Astrocyte (in vitro differentiated cells and primary cell): ENCODE results near the gene GPR139. TPM values are rescaled to one million over a fixed set of nuclear protein-coding genes. Genes with fewer than 3 reads are reported as not detected.

ENCODE experiments used
- DNase-seq: peaks from one replicate; pipeline ENCODE4 v3.0.0-alpha.2; 2010; ENCODE audit warnings: low read depth
- FAIRE-seq: peaks from 2 replicates; lab custom pipeline; 2011; peaks lifted over from hg19 to GRCh38; lab: Jason Lieb, UNC
- H2AFZ ChIP-seq: 2 replicates; pipeline ENCODE4 v1.6.0; 2012; ENCODE audit warnings: low read depth, low read length, inconsistent platforms
- H3K27ac ChIP-seq: 2 replicates; pipeline ENCODE4 v1.5.1; 2011; ENCODE audit warnings: low read depth, low read length, inconsistent platforms
- H3K27me3 ChIP-seq: 2 replicates; pipeline ENCODE4 v1.6.0; 2011; ENCODE audit warnings: low read length, inconsistent platforms; ENCODE audit not compliant: insufficient read depth
- H3K36me3 ChIP-seq: 2 replicates; pipeline ENCODE4 v1.5.1; 2011; ENCODE audit warnings: low read length, inconsistent platforms; ENCODE audit not compliant: insufficient read depth
- H3K4me1 ChIP-seq: 2 replicates; pipeline ENCODE4 v1.5.1; 2011; ENCODE audit warnings: low read length, inconsistent platforms; ENCODE audit not compliant: insufficient read depth
- H3K4me2 ChIP-seq: 2 replicates; pipeline ENCODE4 v1.6.0; 2012; ENCODE audit warnings: low read length, inconsistent platforms
- H3K4me3 ChIP-seq: 2 replicates; pipeline ENCODE4 v1.5.1; 2011; ENCODE audit warnings: low read depth, mild to moderate bottlenecking, low read length, inconsistent platforms; ENCODE audit not compliant: insufficient read depth
- H3K79me2 ChIP-seq: 2 replicates; pipeline ENCODE4 v1.6.0; 2012; ENCODE audit warnings: mild to moderate bottlenecking, low read length, inconsistent platforms; ENCODE audit not compliant: insufficient read depth
- H3K9ac ChIP-seq: 2 replicates; pipeline ENCODE4 v1.6.0; 2012; ENCODE audit warnings: mild to moderate bottlenecking, low read length, inconsistent platforms
- H3K9me3 ChIP-seq: 2 replicates; pipeline ENCODE4 v1.5.1; 2012; ENCODE audit warnings: low read depth, mild to moderate bottlenecking, low read length, inconsistent platforms; ENCODE audit not compliant: insufficient read depth
- H4K20me1 ChIP-seq: 2 replicates; pipeline ENCODE4 v1.6.0; 2012; ENCODE audit warnings: low read length, inconsistent platforms; ENCODE audit not compliant: insufficient read depth
- H3K27ac Mint-ChIP-seq: one replicate; pipeline ENCODE4 v1.8.0; 2021; ENCODE audit warnings: mild to moderate bottlenecking, mixed read lengths; ENCODE audit not compliant: unreplicated experiment
- H3K27me3 Mint-ChIP-seq: one replicate; pipeline ENCODE4 v1.8.0; 2021; ENCODE audit warnings: low read depth, mixed read lengths; ENCODE audit not compliant: unreplicated experiment
- H3K36me3 Mint-ChIP-seq: one replicate; pipeline ENCODE4 v1.8.0; 2021; ENCODE audit warnings: low read depth, mixed read lengths; ENCODE audit not compliant: unreplicated experiment
- H3K4me1 Mint-ChIP-seq: one replicate; pipeline ENCODE4 v1.8.0; 2021; ENCODE audit warnings: low read depth, mixed read lengths; ENCODE audit not compliant: unreplicated experiment
- H3K4me3 Mint-ChIP-seq: one replicate; pipeline ENCODE4 v1.8.0; 2021; ENCODE audit warnings: mild to moderate bottlenecking, moderate library complexity, mixed read lengths; ENCODE audit not compliant: unreplicated experiment
- H3K9me3 Mint-ChIP-seq: one replicate; pipeline ENCODE4 v1.8.0; 2021; ENCODE audit warnings: mild to moderate bottlenecking, mixed read lengths; ENCODE audit not compliant: unreplicated experiment
- CTCF ChIP-seq: IDR thresholded peaks from 2 replicates; pipeline ENCODE4 v1.5.1; 2011; ENCODE audit warnings: low read depth, mild to moderate bottlenecking, inconsistent platforms, low read length, moderate library complexity; ENCODE audit not compliant: insufficient read depth
- EZH2 ChIP-seq: IDR thresholded peaks from 2 replicates; pipeline ENCODE4 v1.6.1; 2012; ENCODE audit warnings: mild to moderate bottlenecking, low read length, inconsistent platforms; ENCODE audit not compliant: insufficient read depth
- total RNA-seq: library from RNA; stranded (reverse); gene quantifications from 2 replicates; pipeline ENCODE4 v1.2.1, GENCODE V29; 2021

Gene GPR139
- total RNA-seq, 1 donor from 2014 or later, result not detected

GRCh38 chr16:20029611-20030010, 44.1 kb downstream of the GPR139 start:
- DNase-seq, result no peak
- no peaks in the 10 kb centered on the region for H3K9me3 Mint-ChIP-seq
- Histone ChIP-seq H3K4me1 (no peaks in the 10 kb centered on the region), H4K20me1 (no peaks in the 10 kb centered on the region), H2AFZ (no peak overlapping the region), H3K4me2 (no peak overlapping the region), H3K4me3 (no peak overlapping the region), H3K27me3 (no peaks in the 10 kb centered on the region), H3K9me3 (no peaks in the 10 kb centered on the region), H3K79me2 (no peaks in the 10 kb centered on the region), H3K9ac (no peak overlapping the region), H3K27ac (no peak overlapping the region), H3K36me3 (no peaks in the 10 kb centered on the region)
- no peak overlapping the region for H3K4me3 Mint-ChIP-seq
- no peak overlapping the region for H3K27ac Mint-ChIP-seq
- H3K4me1 Mint-ChIP-seq, result no peaks in the 10 kb centered on the region
- no peaks in the 10 kb centered on the region for H3K36me3 Mint-ChIP-seq
- FAIRE-seq, result no peak
- peaks cover 8% of the 10 kb centered on the region for H3K27me3 Mint-ChIP-seq
- TF ChIP-seq EZH2 (no peak), CTCF (no peak)

- peaks cover 13% of the 10 kb centered on the region for H3K27me3 Mint-ChIP-seq
- no peak for FAIRE-seq
Observed at GRCh38 chr16:20026361-20027072, 47.2 kb downstream of the GPR139 start.

More at GRCh38 chr16:20026361-20027072, 47.2 kb downstream of the GPR139 start:
- Histone ChIP-seq H3K9me3 (no peaks in the 10 kb centered on the region), H4K20me1 (no peaks in the 10 kb centered on the region), H3K4me3 (no peak overlapping the region), H3K27me3 (no peaks in the 10 kb centered on the region), H3K4me1 (no peaks in the 10 kb centered on the region), H3K79me2 (no peaks in the 10 kb centered on the region), H2AFZ (no peak overlapping the region), H3K9ac (no peak overlapping the region), H3K4me2 (no peak overlapping the region), H3K27ac (no peak overlapping the region), H3K36me3 (no peaks in the 10 kb centered on the region)
- H3K36me3 Mint-ChIP-seq, result no peaks in the 10 kb centered on the region
- no peak for DNase-seq
- no peaks in the 10 kb centered on the region for H3K4me1 Mint-ChIP-seq
- H3K27ac Mint-ChIP-seq, result no peak overlapping the region
- no peak overlapping the region for H3K4me3 Mint-ChIP-seq
- peaks cover 4% of the 10 kb centered on the region for H3K9me3 Mint-ChIP-seq
- no peak for TF ChIP-seq CTCF
- no peak for TF ChIP-seq EZH2
